Tibial nerve (tissue), 4 donors: Measurements from ENCODE around the gene TK1.

Experiments
- EP300 ChIP-seq, 2 donors: sonication (generic); formaldehyde crosslinking; IDR thresholded peaks; one replicate each; pipeline ENCODE4 v1.6.1; 2017; ENCODE audit warnings: antibody characterized with exemption in 2 of 2, mild to moderate bottlenecking in 1 of 2
- POLR2A ChIP-seq, 2 donors: fragments of 450-650 bp; IDR thresholded peaks; one replicate each; pipeline ENCODE4 v1.6.1; 2017; ENCODE audit warnings: antibody characterized with exemption in 2 of 2, mild to moderate bottlenecking in 2 of 2, moderate library complexity in 2 of 2
- TF ChIP-seq, protein P1 (sequence below), 5 experiments: fragments of 200-600 bp in 3 of 5; fragments of 450-650 bp in 2 of 5; sonication (generic) in 3 of 5; IDR thresholded peaks; one replicate each; pipeline ENCODE4 v1.5.1; 2016 to 2019; ENCODE audit warnings: antibody characterized with exemption in 5 of 5, mild to moderate bottlenecking in 3 of 5, moderate library complexity in 2 of 5

DNA sequence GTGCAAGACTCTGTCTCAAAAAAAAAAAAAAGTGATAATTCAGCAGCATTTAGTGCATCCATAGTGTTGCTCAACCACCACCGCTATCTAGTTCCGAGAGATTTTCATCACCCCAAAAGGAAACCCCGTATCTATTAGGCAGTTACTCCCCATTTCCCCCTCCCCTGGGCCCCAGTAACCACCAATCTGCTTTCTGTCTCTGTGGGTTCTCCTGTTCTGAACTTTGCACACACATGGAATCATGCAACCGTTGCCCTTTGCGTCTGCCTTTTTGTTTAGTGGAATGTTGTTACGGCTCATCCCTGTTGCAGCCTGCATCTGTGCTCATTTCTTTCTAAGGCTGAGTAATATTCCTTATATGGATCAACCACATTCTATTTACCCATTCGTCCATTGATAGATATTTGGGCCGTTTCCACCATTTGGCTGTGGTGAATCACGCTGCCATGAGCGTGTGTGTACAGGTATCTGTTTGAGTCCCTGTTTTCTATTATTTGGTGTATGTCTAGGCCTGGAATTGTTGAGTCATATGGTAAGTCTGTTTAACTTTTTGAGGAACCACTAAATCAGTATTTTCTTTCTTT, 27.2 kb downstream of the TK1 start:
- TF ChIP-seq, protein P1, sequence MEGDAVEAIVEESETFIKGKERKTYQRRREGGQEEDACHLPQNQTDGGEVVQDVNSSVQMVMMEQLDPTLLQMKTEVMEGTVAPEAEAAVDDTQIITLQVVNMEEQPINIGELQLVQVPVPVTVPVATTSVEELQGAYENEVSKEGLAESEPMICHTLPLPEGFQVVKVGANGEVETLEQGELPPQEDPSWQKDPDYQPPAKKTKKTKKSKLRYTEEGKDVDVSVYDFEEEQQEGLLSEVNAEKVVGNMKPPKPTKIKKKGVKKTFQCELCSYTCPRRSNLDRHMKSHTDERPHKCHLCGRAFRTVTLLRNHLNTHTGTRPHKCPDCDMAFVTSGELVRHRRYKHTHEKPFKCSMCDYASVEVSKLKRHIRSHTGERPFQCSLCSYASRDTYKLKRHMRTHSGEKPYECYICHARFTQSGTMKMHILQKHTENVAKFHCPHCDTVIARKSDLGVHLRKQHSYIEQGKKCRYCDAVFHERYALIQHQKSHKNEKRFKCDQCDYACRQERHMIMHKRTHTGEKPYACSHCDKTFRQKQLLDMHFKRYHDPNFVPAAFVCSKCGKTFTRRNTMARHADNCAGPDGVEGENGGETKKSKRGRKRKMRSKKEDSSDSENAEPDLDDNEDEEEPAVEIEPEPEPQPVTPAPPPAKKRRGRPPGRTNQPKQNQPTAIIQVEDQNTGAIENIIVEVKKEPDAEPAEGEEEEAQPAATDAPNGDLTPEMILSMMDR (IDR thresholded peaks at IDR 0.05) = no peak
- TF ChIP-seq POLR2A (IDR thresholded peaks at IDR 0.05) = no peak
- no peak for TF ChIP-seq EP300 (IDR thresholded peaks at IDR 0.05)
